RWPE2 (cell line): ENCODE measurements around the gene AK8.

Source experiments
- ATAC-seq: fragments of 200-7000 bp; cut with Tn5 transposase; 3 replicates; pipeline ENCODE4 v1.9.1; 2021; ENCODE audit warnings: low read depth
- DNase-seq: peaks from one replicate; pipeline ENCODE4 v3.0.0-alpha.2; 2020; ENCODE audit warnings: low spot score
- H3K27ac ChIP-seq: fragments of 450-650 bp; 2 replicates; pipeline ENCODE4 v1.5.1; 2017; ENCODE audit warnings: mild to moderate bottlenecking; ENCODE audit not compliant: poor library complexity, severe bottlenecking
- H3K27me3 ChIP-seq: fragments of 250-450 bp; sonication (Bioruptor Pico); 2 replicates; pipeline ENCODE4 v1.5.1; 2021; ENCODE audit warnings: mild to moderate bottlenecking, moderate library complexity; ENCODE audit not compliant: insufficient read depth, poor library complexity, severe bottlenecking
- H3K36me3 ChIP-seq: fragments of 250-450 bp; sonication (Bioruptor Pico); 2 replicates; pipeline ENCODE4 v1.5.1; 2020; ENCODE audit warnings: low read depth, mild to moderate bottlenecking, moderate library complexity
- H3K4me1 ChIP-seq: fragments of 250-450 bp; sonication (Bioruptor Pico); 2 replicates; pipeline ENCODE4 v1.5.1; 2021; ENCODE audit warnings: mild to moderate bottlenecking, moderate library complexity; ENCODE audit not compliant: insufficient read depth, poor library complexity, severe bottlenecking
- H3K4me3 ChIP-seq: fragments of 250-450 bp; sonication (Bioruptor Pico); 2 replicates; pipeline ENCODE4 v1.5.1; 2021; ENCODE audit warnings: mild to moderate bottlenecking, moderate library complexity; ENCODE audit not compliant: severe bottlenecking
- H3K9me3 ChIP-seq: fragments of 250-450 bp; sonication (Bioruptor Pico); 2 replicates; pipeline ENCODE4 v1.5.1; 2021; ENCODE audit warnings: mild to moderate bottlenecking, moderate library complexity; ENCODE audit not compliant: severe bottlenecking
- CTCF ChIP-seq: fragments of 450-650 bp; IDR thresholded peaks from one replicate; pipeline ENCODE4 v1.5.1; 2017; ENCODE audit warnings: mild to moderate bottlenecking, moderate library complexity; ENCODE audit not compliant: poor library complexity, severe bottlenecking

Gene AK8

GRCh38 chr9:132776891-132777290, 101.2 kb downstream of the AK8 start:
- peaks cover 3% of the 10 kb centered on the region for H3K27me3 ChIP-seq

DNA sequence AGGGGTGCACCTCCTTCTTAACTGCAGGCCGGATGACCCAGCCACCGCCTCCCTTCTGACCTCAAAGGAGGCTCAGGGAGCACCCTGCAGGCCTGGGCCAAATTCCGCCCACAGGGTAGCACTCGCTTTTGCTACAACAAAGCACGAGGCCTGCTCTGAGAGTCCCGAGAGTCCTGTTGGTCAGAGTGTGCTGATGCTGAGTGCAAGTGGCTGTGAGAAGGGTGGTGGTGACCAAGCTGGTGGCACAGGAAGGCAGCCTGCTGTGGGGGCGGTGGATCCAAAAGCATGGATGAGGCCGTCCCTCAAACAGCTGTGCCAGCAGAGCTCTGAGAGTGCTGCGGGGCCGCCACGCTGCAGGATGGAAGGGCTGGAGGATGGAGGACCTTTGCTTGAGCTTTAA, 101.8 kb downstream of the AK8 start:
- no peak overlapping the region for H3K4me3 ChIP-seq
- no peaks in the 10 kb centered on the region for H3K36me3 ChIP-seq
- no peak for ATAC-seq
- H3K27ac ChIP-seq, result no peak overlapping the region
- TF ChIP-seq CTCF, result no peak
- no peaks in the 10 kb centered on the region for H3K9me3 ChIP-seq
- no peaks in the 10 kb centered on the region for H3K4me1 ChIP-seq
- no peaks in the 10 kb centered on the region for H3K27me3 ChIP-seq
- no peak for DNase-seq

More at GRCh38 chr9:132776891-132777290, 101.2 kb downstream of the AK8 start:
- no peaks in the 10 kb centered on the region for H3K9me3 ChIP-seq
- no peak for TF ChIP-seq CTCF
- no peak overlapping the region for H3K27ac ChIP-seq
- no peak for DNase-seq
- H3K36me3 ChIP-seq, result no peaks in the 10 kb centered on the region
- no peak for ATAC-seq
- no peak overlapping the region for H3K4me3 ChIP-seq
- no peaks in the 10 kb centered on the region for H3K4me1 ChIP-seq

GRCh38 chr9:132775720-132776119, 102.4 kb downstream of the AK8 start:
- no peak for TF ChIP-seq CTCF
- Histone ChIP-seq H3K27me3 (no peaks in the 10 kb centered on the region), H3K4me1 (no peaks in the 10 kb centered on the region), H3K4me3 (no peak overlapping the region), H3K36me3 (no peaks in the 10 kb centered on the region), H3K27ac (no peak overlapping the region), H3K9me3 (no peaks in the 10 kb centered on the region)
- ATAC-seq (no peak), DNase-seq (no peak)

GRCh38 chr9:132774886-132775285, 103.2 kb downstream of the AK8 start:
- Histone ChIP-seq H3K9me3 (no peaks in the 10 kb centered on the region), H3K36me3 (no peaks in the 10 kb centered on the region), H3K4me3 (no peak overlapping the region), H3K27me3 (no peaks in the 10 kb centered on the region), H3K4me1 (no peaks in the 10 kb centered on the region), H3K27ac (no peak overlapping the region)
- TF ChIP-seq CTCF, result no peak
- DNase-seq (no peak), ATAC-seq (no peak)

DNA sequence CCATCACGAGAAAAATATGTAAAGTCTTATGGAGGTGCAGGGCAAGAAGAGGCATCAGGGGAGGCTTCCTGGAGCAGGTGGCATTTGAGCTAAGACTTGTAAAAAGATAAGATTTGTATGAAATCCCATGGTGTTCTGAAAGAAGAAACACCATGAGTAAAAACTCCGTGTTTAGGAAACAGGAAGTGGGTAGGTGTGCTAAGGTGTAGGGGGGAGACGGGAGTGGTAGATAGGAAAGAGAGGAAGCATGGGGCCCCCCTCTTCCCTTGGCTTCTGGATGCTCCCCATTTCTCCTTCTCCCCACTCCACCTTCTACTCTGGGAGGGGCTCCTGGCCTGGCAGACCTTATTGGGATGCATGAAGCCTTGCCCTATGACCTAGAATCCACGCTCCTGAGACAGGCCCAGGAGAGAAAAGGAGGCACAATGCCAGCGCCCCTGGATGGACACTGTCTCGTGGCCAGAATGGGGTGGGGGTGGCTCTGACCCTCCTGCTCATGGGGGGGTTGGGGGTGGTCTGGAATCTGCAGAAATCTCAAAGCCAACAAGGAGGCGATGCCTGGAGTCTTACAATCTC, 104.2 kb downstream of the AK8 start:
- TF ChIP-seq CTCF, result no peak
- Histone ChIP-seq H3K4me1 (no peaks in the 10 kb centered on the region), H3K4me3 (no peak overlapping the region), H3K9me3 (no peaks in the 10 kb centered on the region), H3K27ac (no peak overlapping the region), H3K36me3 (no peaks in the 10 kb centered on the region), H3K27me3 (no peaks in the 10 kb centered on the region)
- DNase-seq, result no peak
- no peak for ATAC-seq
